Activated naive CD4-positive, alpha-beta T cell (primary cell): ENCODE data around the gene FBN1.

Experiments used
- DNase-seq, 4 experiments: peaks; one replicate each; lab custom pipeline; 2025; lab: John Stamatoyannopoulos, UW

Gene FBN1

GRCh38 chr15:48652510-48653076, 7.1 kb upstream of the FBN1 start:
- no peak for DNase-seq

GRCh38 chr15:48650931-48651330, 5.4 kb upstream of the FBN1 start:
- DNase-seq, result no peak

- no peak for DNase-seq
Observed at GRCh38 chr15:48647962-48648361, 2.5 kb upstream of the FBN1 start.

- no peak for DNase-seq
Observed at GRCh38 chr15:48646331-48646730, 822 bp upstream of the FBN1 start.

GRCh38 chr15:48644827-48645557, 517 bp downstream of the FBN1 start:
- DNase-seq, result no peak

- DNase-seq, result no peak
Observed at GRCh38 chr15:48644467-48644826, 1.1 kb downstream of the FBN1 start.

- DNase-seq, result no peak
Observed at GRCh38 chr15:48643776-48644466, 1.6 kb downstream of the FBN1 start.

GRCh38 chr15:48643206-48643605, 2.3 kb downstream of the FBN1 start:
- DNase-seq, result no peak

GRCh38 chr15:48642795-48643194, 2.7 kb downstream of the FBN1 start:
- no peak for DNase-seq

- DNase-seq, result no peak
Observed at GRCh38 chr15:48641416-48641815, 4.1 kb downstream of the FBN1 start.

GRCh38 chr15:48638963-48639362, 6.5 kb downstream of the FBN1 start:
- no peak for DNase-seq

- DNase-seq, result no peak
Observed at GRCh38 chr15:48637639-48638038, 7.9 kb downstream of the FBN1 start.

- no peak for DNase-seq
Observed at GRCh38 chr15:48636511-48636910, 9.0 kb downstream of the FBN1 start.

- DNase-seq, result no peak
Observed at GRCh38 chr15:48634893-48635292, 10.6 kb downstream of the FBN1 start.

GRCh38 chr15:48634096-48634495, 11.4 kb downstream of the FBN1 start:
- no peak for DNase-seq

- DNase-seq, result no peak
Observed at GRCh38 chr15:48632651-48633050, 12.9 kb downstream of the FBN1 start.

GRCh38 chr15:48631176-48631770, 14.2 kb downstream of the FBN1 start:
- DNase-seq, result no peak

- DNase-seq, result no peak
Observed at GRCh38 chr15:48630245-48630644, 15.3 kb downstream of the FBN1 start.

- no peak for DNase-seq
Observed at GRCh38 chr15:48628832-48629231, 16.7 kb downstream of the FBN1 start.

- DNase-seq, result no peak
Observed at GRCh38 chr15:48627260-48627940, 18.1 kb downstream of the FBN1 start.

- no peak for DNase-seq
Observed at GRCh38 chr15:48625126-48625525, 20.4 kb downstream of the FBN1 start.

- no peak for DNase-seq
Observed at GRCh38 chr15:48624700-48625099, 20.8 kb downstream of the FBN1 start.
